GM19239 (cell line): Measurements from ENCODE around the gene ST6GAL1.
"Not testable (repeated sequence)": the region's sequence is repeated elsewhere in the genome, so short reads cannot be mapped to it uniquely, and the experiment has no call there.

ENCODE experiments used
- DNase-seq: peaks from one replicate; pipeline ENCODE4 v3.0.0; 2011; ENCODE audit warnings: low spot score; ENCODE audit not compliant: insufficient read length
- FAIRE-seq: peaks from 2 replicates; lab custom pipeline; 2011; peaks lifted over from hg19 to GRCh38; lab: Jason Lieb, UNC

Gene ST6GAL1

DNA sequence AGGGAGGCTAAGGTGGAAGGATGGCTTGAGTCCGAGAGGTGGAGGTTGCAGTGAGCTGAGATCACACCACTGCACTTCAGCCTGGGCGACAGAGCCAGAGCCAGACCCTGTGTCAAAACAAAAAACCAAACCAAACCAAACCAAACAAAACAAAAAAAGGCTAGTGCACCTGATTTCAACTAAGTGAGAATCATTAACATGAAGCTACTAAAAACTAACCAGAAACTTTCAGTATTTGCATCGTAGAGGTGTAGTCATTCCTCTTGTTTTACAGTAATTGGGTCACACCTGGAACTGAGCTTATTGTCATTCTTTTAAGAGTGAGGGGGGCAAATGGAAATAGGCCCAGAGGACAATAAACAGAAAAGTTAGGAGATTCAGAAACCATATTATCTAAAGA, 58.5 kb downstream of the ST6GAL1 start:
- DNase-seq (peak; percentile 30), FAIRE-seq (peak; percentile 96)

GRCh38 chr3:186989429-186989828, 59.1 kb downstream of the ST6GAL1 start:
- FAIRE-seq (peak; percentile 48), DNase-seq (no peak)

DNA sequence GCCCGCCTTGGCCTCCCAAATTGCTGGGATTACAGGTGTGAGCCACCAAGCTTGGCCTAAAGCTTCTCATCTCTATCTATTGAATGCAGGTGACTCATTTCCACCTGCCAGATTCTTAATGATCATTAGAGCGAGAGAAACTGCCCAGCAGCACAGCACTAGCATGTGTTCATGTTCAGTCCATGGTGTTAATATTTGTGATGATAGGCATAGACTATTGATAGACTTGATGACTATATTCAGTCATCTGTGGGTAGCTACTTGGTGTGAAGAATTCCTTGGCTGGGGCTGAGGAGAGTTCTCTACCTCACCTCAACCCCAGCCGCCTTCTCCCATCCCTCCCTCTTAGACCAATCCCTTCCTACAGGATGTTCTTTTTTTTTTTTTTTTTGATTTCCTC, 60.0 kb downstream of the ST6GAL1 start:
- DNase-seq, result no peak
- FAIRE-seq, result no peak

DNA sequence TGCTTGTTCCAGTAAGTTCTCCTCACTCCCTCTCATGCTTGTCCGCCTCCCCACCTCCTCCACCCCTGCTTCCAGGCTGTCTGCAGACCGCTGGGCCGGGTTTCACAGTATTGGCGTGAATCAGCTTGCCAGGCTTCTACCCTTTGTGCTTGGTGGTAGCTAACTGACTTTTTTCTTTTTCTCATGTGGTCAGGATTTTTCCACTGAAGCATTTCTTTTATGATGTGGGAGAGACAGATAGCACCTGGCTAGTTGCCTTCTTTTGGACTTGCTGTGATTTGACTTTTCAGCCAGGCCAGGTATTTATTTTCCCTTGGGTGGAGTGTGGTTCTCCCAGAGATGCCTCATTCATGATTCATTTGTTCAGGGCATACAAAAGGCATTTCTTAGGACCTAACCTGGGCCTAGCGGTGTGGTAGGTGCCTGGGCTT, 60.6 kb downstream of the ST6GAL1 start:
- FAIRE-seq (no peak), DNase-seq (no peak)

- FAIRE-seq (no peak), DNase-seq (no peak)
Measured at GRCh38 chr3:186991470-186991869, 61.1 kb downstream of the ST6GAL1 start.

DNA sequence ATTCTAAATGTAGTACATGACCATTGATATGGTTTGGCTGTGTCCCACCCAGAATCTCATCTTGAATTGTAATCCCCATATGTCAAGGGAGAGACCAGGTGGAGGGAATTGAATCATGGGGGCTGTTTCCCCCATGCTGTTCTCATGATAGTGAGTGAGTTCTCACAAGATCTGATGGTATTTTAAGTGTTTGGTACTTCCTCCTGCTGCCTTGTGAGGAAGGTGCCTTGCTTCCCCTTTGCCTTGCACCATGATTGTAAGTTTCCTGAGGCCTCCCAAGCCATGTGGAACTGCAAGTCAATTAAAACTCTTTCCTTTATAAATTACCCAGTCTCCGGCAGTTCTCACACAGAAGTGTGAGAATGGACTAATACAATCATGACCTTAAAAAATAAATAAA, 61.8 kb downstream of the ST6GAL1 start:
- DNase-seq, FAIRE-seq: not testable (repeated sequence)

DNA sequence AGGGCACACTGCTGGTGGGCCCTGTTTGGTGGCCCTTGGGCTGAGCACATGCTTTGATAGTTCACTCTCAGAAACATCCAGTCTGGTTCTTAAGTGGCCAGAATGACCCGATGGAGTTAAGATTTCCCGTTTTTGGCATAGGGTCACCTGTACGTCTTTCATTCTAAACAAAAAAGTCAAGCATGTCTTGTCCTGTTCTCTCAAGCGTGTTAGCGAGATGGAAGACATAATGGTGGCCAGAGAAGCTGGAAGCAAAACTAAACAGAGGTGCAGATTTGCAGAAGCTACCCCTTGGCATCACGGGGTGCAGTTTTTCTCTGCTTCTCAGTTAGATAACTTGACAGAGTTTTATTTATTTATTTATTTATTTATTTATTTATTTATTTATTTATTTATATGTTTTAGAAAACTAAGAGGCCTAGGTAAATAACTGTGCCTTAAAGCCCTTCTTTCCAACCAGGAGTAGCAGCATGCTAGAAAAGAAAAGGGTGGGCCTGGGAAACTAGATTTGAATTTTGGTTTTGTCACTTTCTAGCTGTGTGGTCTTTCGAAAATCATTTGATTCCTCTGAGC, 63.0 kb downstream of the ST6GAL1 start:
- DNase-seq (no peak), FAIRE-seq (peak; percentile 56)

- no peak for FAIRE-seq
- DNase-seq, result no peak
Measured at GRCh38 chr3:186994000-186994955, 64.0 kb downstream of the ST6GAL1 start.

DNA sequence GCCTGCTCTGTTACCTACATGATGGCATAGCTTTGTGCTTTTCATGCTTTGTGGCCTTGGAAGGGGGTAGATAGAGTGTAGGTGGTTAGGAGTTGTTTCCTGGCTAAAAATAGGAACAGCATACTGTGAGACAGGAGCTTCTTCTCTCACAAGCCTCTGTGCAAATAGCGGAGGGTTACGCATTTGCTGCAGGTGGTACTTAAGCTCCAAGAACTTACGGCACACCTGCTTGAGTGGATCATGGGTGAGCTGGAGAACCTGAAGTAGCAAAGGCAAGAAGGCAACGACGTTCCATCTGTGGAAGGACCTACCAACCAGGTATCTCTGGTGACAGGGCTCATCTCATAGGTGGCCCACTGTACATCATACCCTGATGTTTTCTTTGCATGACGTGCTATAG, 66.0 kb downstream of the ST6GAL1 start:
- peak; percentile 90 for FAIRE-seq

GRCh38 chr3:186997061-186997460, 66.7 kb downstream of the ST6GAL1 start:
- DNase-seq (no peak), FAIRE-seq (peak; percentile 62)

More for the DNA sequence above, 66.0 kb downstream of the ST6GAL1 start:
- DNase-seq, result no peak

DNA sequence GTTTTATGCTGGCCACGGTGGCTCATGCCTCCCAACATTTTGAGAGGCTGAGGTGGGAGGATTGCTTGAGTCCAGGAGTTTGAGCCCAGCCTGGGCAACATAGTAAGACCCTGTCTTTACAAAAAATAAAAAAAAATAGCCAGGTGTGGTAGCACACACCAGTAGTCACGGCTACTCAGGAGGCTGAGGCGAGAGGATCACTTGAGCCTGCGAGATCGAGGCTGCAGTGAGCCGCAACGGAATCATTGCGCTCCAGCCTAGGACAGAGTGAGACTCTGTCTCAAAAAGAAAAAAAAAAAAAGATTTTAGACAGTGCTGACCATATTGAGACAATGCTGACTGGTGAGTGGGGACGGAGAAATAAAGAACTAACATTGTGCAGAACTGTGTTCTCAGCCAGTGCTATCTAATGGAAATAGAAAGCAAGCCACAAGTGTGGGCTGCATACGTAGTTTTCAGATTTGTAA, 67.2 kb downstream of the ST6GAL1 start:
- DNase-seq, result no peak
- peak; percentile 86 for FAIRE-seq

GRCh38 chr3:186998937-186999368, 68.6 kb downstream of the ST6GAL1 start:
- peak; percentile 37 for FAIRE-seq
- DNase-seq, result no peak

DNA sequence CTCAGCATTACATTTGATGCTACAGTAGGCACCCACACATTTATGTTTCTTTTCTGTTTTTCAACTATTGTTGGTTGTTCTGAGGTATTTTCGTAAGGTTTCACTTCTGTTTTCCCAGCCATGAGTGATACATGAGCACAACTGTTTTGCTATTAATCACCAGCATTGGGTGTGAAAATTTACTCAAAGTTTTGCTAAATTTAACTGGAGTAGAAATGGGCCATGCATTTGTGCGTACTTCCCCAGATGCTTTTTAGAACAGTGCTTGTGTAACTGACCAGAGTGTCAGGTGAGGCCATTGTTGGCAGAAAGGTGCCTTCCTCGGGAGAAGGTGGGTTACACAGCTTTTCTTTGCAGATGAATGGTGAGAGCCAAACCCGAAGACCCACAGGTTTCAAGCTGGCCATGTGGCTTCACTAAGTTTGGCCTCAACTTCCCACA, 70.4 kb downstream of the ST6GAL1 start:
- DNase-seq, result no peak
- FAIRE-seq, result peak; percentile 95

- no peak for DNase-seq
Measured at GRCh38 chr3:187002915-187003314, 72.6 kb downstream of the ST6GAL1 start.

GRCh38 chr3:187005827-187006481, 75.6 kb downstream of the ST6GAL1 start:
- no peak for FAIRE-seq
- DNase-seq, result no peak

More at GRCh38 chr3:187002915-187003314, 72.6 kb downstream of the ST6GAL1 start:
- FAIRE-seq, result peak; percentile 47

DNA sequence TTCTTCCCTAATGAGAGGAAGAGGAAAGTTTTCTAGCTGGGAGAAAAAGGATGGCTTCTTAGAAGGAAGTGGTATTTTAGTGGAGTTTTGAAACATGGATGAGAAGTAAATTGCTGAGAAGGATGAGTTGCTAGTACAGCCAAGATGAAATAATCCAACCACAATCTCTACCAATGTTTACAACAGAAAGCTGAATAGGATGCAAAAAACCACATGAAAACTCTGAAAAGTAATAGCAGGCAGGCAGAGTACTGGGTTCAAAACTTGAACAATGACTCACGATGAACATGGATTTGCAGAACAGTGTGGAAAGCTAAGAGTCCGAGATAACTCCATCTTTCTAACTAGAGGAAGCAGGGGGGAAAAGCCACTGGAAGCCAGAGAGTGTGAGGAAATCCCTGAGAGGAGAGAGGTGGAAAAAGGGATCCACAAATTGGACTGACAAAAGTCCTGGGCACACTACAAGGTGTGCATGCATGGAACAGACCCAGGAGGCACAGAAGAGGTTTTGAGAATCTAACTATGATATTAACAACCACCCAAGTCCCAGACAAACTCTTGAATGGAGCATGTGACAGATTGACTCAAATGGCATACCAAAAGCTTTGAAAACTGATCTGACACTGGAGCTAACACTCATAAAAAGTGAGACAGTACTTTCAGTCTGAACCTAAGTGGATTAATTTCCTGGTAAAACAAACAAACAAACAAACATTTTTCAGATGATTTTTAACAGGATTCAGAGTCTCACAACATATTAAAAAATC, 76.7 kb downstream of the ST6GAL1 start:
- no peak for FAIRE-seq

DNA sequence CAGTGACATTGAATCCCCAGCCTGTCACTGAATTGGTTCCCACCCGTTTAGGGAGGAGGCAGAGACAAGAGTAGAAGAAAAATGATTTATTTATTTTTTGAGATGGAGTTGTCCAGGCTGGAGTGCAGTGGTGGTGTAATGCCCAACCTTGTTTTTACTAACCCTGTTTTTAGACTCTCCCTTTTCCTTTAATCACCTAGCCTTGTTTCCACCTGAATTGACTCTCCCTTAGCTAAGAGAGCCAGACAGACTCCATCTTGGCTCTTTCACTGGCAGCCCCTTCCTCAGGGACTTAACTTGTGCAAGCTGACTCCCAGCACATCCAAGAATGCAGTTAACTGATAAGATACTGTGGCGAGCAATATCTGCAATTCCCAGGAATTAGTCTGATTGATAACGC, 80.1 kb downstream of the ST6GAL1 start:
- not testable (repeated sequence) for DNase-seq, FAIRE-seq

More for the DNA sequence above, 76.7 kb downstream of the ST6GAL1 start:
- no peak for DNase-seq

- peak; percentile 87 for FAIRE-seq
- no peak for DNase-seq
Measured at GRCh38 chr3:187011915-187012314, 81.6 kb downstream of the ST6GAL1 start.

GRCh38 chr3:187012609-187013051, 82.3 kb downstream of the ST6GAL1 start:
- FAIRE-seq (peak; percentile 84), DNase-seq (no peak)
